ENCODE measurements around the gene PIGU. TPM values are rescaled to one million over a fixed set of nuclear protein-coding genes. Genes with fewer than 3 reads are reported as not detected.

Gene PIGU
- total RNA-seq, 1 donor = 9.0 TPM

GRCh38 chr20:34511891-34512265, 165.0 kb downstream of the PIGU start:
- Histone ChIP-seq H3K79me2 (ENCODE audit: insufficient read depth, low read length) (peaks cover 10% of the 10 kb centered on the region), H3K4me2 (ENCODE audit: insufficient read depth, low read length) (no peak overlapping the region), H3K4me3 (ENCODE audit: insufficient read depth, low read length) (no peak overlapping the region), H3K36me3 (ENCODE audit: insufficient read depth, low read length) (peaks cover 37% of the 10 kb centered on the region), H3K27me3 (ENCODE audit: insufficient read depth, low read length) (no peaks in the 10 kb centered on the region), H4K20me1 (ENCODE audit: insufficient read depth, low read length) (no peaks in the 10 kb centered on the region), H3K9me3 (ENCODE audit: low read depth, low read length) (no peaks in the 10 kb centered on the region), H3K4me1 (ENCODE audit: insufficient read depth, low read length) (peaks cover 11% of the 10 kb centered on the region), H2AFZ (ENCODE audit: low read length) (no peak overlapping the region), H3K27ac (ENCODE audit: low read depth, low read length) (no peak overlapping the region)
- no peak for TF ChIP-seq CTCF (IDR thresholded peaks at IDR 0.05; ENCODE audit: extremely low read depth, low read depth, low read length)
- DNase-seq (ENCODE audit: insufficient read length, low spot score, missing footprints) = no peak

GRCh38 chr20:34510575-34510974, 166.3 kb downstream of the PIGU start:
- H3K27me3 ChIP-seq (ENCODE audit: insufficient read depth, low read length) = no peaks in the 10 kb centered on the region
- no peak overlapping the region for H3K4me2 ChIP-seq (ENCODE audit: insufficient read depth, low read length)
- H3K4me1 ChIP-seq (ENCODE audit: insufficient read depth, low read length) = peaks cover 7% of the 10 kb centered on the region
- no peak overlapping the region for H3K27ac ChIP-seq (ENCODE audit: low read depth, low read length)
- H3K4me3 ChIP-seq (ENCODE audit: insufficient read depth, low read length) = no peak overlapping the region
- H3K36me3 ChIP-seq (ENCODE audit: insufficient read depth, low read length) = peaks cover 49% of the 10 kb centered on the region
- peaks cover 7% of the 10 kb centered on the region for H3K79me2 ChIP-seq (ENCODE audit: insufficient read depth, low read length)
- peaks cover 4% of the 10 kb centered on the region for H4K20me1 ChIP-seq (ENCODE audit: insufficient read depth, low read length)
- no peak overlapping the region for H2AFZ ChIP-seq (ENCODE audit: low read length)
- DNase-seq (ENCODE audit: insufficient read length, low spot score, missing footprints) = no peak
- no peaks in the 10 kb centered on the region for H3K9me3 ChIP-seq (ENCODE audit: low read depth, low read length)
- TF ChIP-seq CTCF (IDR thresholded peaks at IDR 0.05; ENCODE audit: extremely low read depth, low read depth, low read length) = no peak

Small RNAs within 50 kb of the gene (small RNA-seq; reads per million reads assigned to genes)
- gene AL118520.1 (not detected), gene RF00019 (not detected)

Other genes starting within 250 kb of the PIGU start
- 51.0 and 51.6 TPM in 2 replicates for gene DYNLRB1, start 160.7 kb downstream of the PIGU start, total RNA-seq
- 24.8 and 29.7 TPM in 2 replicates for gene MAP1LC3A, start 118.4 kb downstream of the PIGU start, total RNA-seq
- 7.7 and 8.0 TPM in 2 replicates for gene TP53INP2, start 27.3 kb upstream of the PIGU start, total RNA-seq
- 8.7 and 10.6 TPM in 2 replicates for gene NCOA6, start 148.6 kb upstream of the PIGU start, total RNA-seq
- gene GGT7, start 195.8 kb upstream of the PIGU start, total RNA-seq = 10.0 and 12.7 TPM in 2 replicates
- gene ACSS2, start 199.5 kb upstream of the PIGU start, total RNA-seq = 76.4 and 88.4 TPM in 2 replicates

Data from osteoblast (primary cell).